Kidney (tissue), 14 donors: ENCODE measurements around the gene PLA2G2D. TPM values are rescaled to one million over a fixed set of nuclear protein-coding genes. Genes with fewer than 3 reads are reported as not detected.

Experiments used
- DNase-seq, 5 donors: peaks; one replicate each; pipeline ENCODE4 v3.0.0-alpha.2; 2013 to 2020
- FAIRE-seq: peaks from 2 replicates; lab custom pipeline; 2012; peaks lifted over from hg19 to GRCh38; lab: Jason Lieb, UNC
- H3K27ac ChIP-seq, 2 donors: one replicate each; pipeline ENCODE4 v1.7.0; 2013; ENCODE audit warnings: low read depth in 2 of 2, low read length in 2 of 2, inconsistent platforms in 1 of 2
- H3K27me3 ChIP-seq: one replicate; pipeline ENCODE4 v1.7.1; 2013; ENCODE audit warnings: low read length, inconsistent platforms; ENCODE audit not compliant: control insufficient read depth, insufficient read depth
- H3K36me3 ChIP-seq, 3 donors: one replicate each; pipeline versions ENCODE4 v1.7.0 to v1.7.1; 2013; ENCODE audit warnings: low read length in 3 of 3, control low read depth in 1 of 3, inconsistent platforms in 1 of 3; ENCODE audit not compliant: insufficient read depth in 3 of 3, control insufficient read depth in 2 of 3
- H3K4me1 ChIP-seq, 3 donors: one replicate each; pipeline versions ENCODE4 v1.7.0 to v1.7.1; 2013; ENCODE audit warnings: low read length in 3 of 3, inconsistent platforms in 1 of 3, low read depth in 1 of 3; ENCODE audit not compliant: control insufficient read depth in 2 of 3, insufficient read depth in 2 of 3
- H3K4me3 ChIP-seq, 3 donors: one replicate each; pipeline versions ENCODE4 v1.7.0 to v1.8.1; 2013; ENCODE audit warnings: low read length in 3 of 3, control low read depth in 1 of 3, inconsistent platforms in 1 of 3
- H3K9ac ChIP-seq, 3 donors: one replicate each; pipeline versions ENCODE4 v1.7.0 to v1.7.1; 2013; ENCODE audit warnings: low read length in 3 of 3, control low read depth in 1 of 3, inconsistent platforms in 1 of 3
- H3K9me3 ChIP-seq, 3 donors: one replicate each; pipeline versions ENCODE4 v1.7.0 to v1.7.1; 2013; ENCODE audit warnings: low read length in 3 of 3, control low read depth in 1 of 3, inconsistent platforms in 1 of 3; ENCODE audit not compliant: control insufficient read depth in 2 of 3, insufficient read depth in 1 of 3
- CTCF ChIP-seq: IDR thresholded peaks from 3 replicates; pipeline ENCODE4 v1.5.1; 2012; ENCODE audit warnings: mild to moderate bottlenecking, moderate library complexity, borderline replicate concordance; ENCODE audit not compliant: insufficient read depth; ENCODE audit errors: extremely low read depth
- intact Hi-C: fragments of 100-400 bp; cut with DNase I; formaldehyde crosslinking; loops from one replicate; pipeline ENCODE4 v1.11.1; 2022
- polyA plus RNA-seq: library from polyadenylated mRNA; stranded (reverse); fragments of 350-450 nt; fragmentation: Illumina TruSeq; extraction: RNeasy Lipid Tissue Mini Kit (QIAGEN cat#74804); gene quantifications from one replicate; pipeline ENCODE4 v1.2.3, GENCODE V29; 2014; ENCODE audit warnings: low read depth, low replicate concordance; ENCODE audit not compliant: insufficient read depth
- total RNA-seq: library from RNA; stranded (reverse); fragmentation: NEBNext Ultra II Directional; extraction: Animal tissue kit (Norgen Biotek cat#: 25700); gene quantifications from one replicate; pipeline ENCODE4 v1.2.1, GENCODE V29; 2021
- donor health status: control.
- donor health status: control.
- donor health status: control.
- donor health status: control.
- donor health status: control.
- donor health status: DM: yes; HTN: yes; CAD: no.
- donor health status: Normal renal cell carcinoma (clear cell type).

The PLA2G2D gene
- total and polyA plus RNA-seq, 2 donors from 2014 or later, result 1.1 TPM; not detected in 1

GRCh38 chr1:20100632-20101355, 18.5 kb downstream of the PLA2G2D start:
- H3K27ac ChIP-seq, result no peak overlapping the region
- H3K4me1 ChIP-seq, result no peaks in the 10 kb centered on the region
- no peak overlapping the region for H3K9ac ChIP-seq
- no peak for FAIRE-seq
- intact Hi-C loops, result no loop called here
- no peaks in the 10 kb centered on the region for H3K36me3 ChIP-seq
- TF ChIP-seq CTCF, result peak; percentile 49
- no peaks in the 10 kb centered on the region for H3K27me3 ChIP-seq
- no peaks in the 10 kb centered on the region for H3K9me3 ChIP-seq
- DNase-seq, result peak in 4 of 5 donors; percentile 31 to 63 (median 40)
- no peak overlapping the region for H3K4me3 ChIP-seq

DNA sequence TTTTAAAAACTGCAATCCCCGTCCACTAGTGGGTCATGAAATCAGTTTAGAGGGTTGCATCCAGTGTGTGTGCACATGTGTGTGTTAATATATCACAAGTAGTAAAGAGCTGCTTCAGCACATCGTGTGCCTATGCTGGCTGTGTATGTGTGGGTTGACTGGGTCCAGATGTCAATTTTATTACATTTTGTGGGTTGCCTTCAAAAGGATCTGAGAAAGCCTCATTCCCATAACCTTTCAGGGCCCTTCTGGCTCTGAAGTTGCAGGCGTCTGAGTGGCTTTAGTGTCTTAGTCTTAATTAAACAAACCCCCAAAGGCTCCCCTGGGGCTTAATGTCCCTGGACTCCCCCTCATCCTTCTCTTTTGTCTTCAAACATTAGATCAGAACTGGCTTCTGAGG, 19.8 kb downstream of the PLA2G2D start:
- Histone ChIP-seq H3K27ac (no peak overlapping the region), H3K4me1 (no peaks in the 10 kb centered on the region), H3K9ac (no peak overlapping the region), H3K9me3 (no peaks in the 10 kb centered on the region), H3K4me3 (no peak overlapping the region), H3K36me3 (no peaks in the 10 kb centered on the region), H3K27me3 (no peaks in the 10 kb centered on the region)
- TF ChIP-seq CTCF, result no peak
- no peak for FAIRE-seq
- DNase-seq, result peak in 2 of 5 donors; percentile 6 to 16
- intact Hi-C loops, result no loop called here

DNA sequence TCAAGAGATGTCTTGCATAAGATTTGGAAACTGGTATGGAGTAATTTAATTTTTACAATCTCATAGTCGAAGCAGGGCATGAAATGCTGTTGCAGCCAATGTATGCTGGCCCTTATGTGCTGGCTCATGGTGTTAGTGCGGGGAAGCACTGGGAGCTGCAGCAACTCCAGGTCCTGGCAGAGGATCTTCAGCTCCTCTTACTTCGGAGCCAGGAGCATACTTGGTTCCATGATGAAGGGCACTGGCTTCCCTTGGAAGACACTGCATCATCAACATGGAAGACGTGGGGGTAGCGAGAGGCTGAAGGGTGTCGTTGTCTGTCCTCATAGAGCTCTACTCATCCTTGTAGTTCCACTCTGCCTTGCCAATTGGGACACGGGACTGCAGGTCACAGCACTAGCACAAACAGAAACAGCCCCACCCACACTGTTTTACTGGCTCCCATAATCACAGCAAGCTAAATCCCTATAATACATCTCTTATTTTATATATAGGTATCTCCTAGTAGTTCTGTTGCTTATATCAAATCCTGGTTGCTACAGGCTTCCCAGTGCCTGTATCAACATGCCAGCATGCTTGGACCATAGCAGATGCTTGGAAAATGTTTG, 22.4 kb downstream of the PLA2G2D start:
- no peak overlapping the region for H3K27ac ChIP-seq
- FAIRE-seq, result no peak
- TF ChIP-seq CTCF, result no peak
- H3K27me3 ChIP-seq, result no peaks in the 10 kb centered on the region
- intact Hi-C loops, result no loop called here
- no peak overlapping the region for H3K4me3 ChIP-seq
- no peaks in the 10 kb centered on the region for H3K4me1 ChIP-seq
- H3K36me3 ChIP-seq, result no peaks in the 10 kb centered on the region
- DNase-seq, result no peak
- no peak overlapping the region for H3K9ac ChIP-seq
- H3K9me3 ChIP-seq, result no peaks in the 10 kb centered on the region
